ENCODE data around the gene SEPTIN1. TPM values are rescaled to one million over a fixed set of nuclear protein-coding genes. Genes with fewer than 3 reads are reported as not detected.

SEPTIN1 gene
- total and polyA plus RNA-seq, 2 of the 13 experiments (the other 11 are each of a cell fraction or from before 2014, with no cell fraction given), result 0.18 to 0.67 TPM

GRCh38 chr16:30401768-30402425, 19.5 kb upstream of the SEPTIN1 start (continued):
- TF ChIP-seq ZNF275 (CRISPR knock-in tag; IDR thresholded peaks at IDR 0.05; ENCODE audit: borderline replicate concordance) (0 out of 2 replicates have a peak, but pooled peaks have one; percentile 9), E2F5 (CRISPR knock-in tag; conservative IDR thresholded peaks at IDR 0.05) (no peak), ZNF20 (CRISPR knock-in tag; IDR thresholded peaks at IDR 0.05) (no peak), FOXO1 (CRISPR knock-in tag; IDR thresholded peaks at IDR 0.05) (peak; percentile 90), SRSF9 (IDR thresholded peaks at IDR 0.05; ENCODE audit: borderline replicate concordance, insufficient read depth, low read depth, low read length, poor library complexity, severe bottlenecking) (no peak), ZNF777 (CRISPR knock-in tag; IDR thresholded peaks at IDR 0.05) (no peak), ZNF7 (CRISPR knock-in tag; IDR thresholded peaks at IDR 0.05) (peak; percentile 26; the same call in 1 of the 2 replicates), NR2C2 (CRISPR knock-in tag; IDR thresholded peaks at IDR 0.05; ENCODE audit: borderline replicate concordance) (peak; percentile 51; the same call in 1 of the 2 replicates), ZNF12 (CRISPR knock-in tag; IDR thresholded peaks at IDR 0.05) (no peak), GZF1 (CRISPR knock-in tag; IDR thresholded peaks at IDR 0.05) (no peak), ZNF24 (IDR thresholded peaks at IDR 0.05) (peak; percentile 82; the same call in 1 of the 2 replicates), NKX3-1 (CRISPR knock-in tag; IDR thresholded peaks at IDR 0.05) (no peak), PRPF4 (IDR thresholded peaks at IDR 0.05; ENCODE audit: low read depth, low read length, poor library complexity, severe bottlenecking) (peak; percentile 71), TOE1 (CRISPR knock-in tag; IDR thresholded peaks at IDR 0.05) (peak; percentile 65; the same call in 1 of the 2 replicates), STAT5B (CRISPR knock-in tag; IDR thresholded peaks at IDR 0.05) (no peak), NCOA1 (CRISPR knock-in tag; IDR thresholded peaks at IDR 0.05) (no peak), ZBTB38 (CRISPR knock-in tag; IDR thresholded peaks at IDR 0.05) (no peak)
- TF ChIP-seq, protein P1, sequence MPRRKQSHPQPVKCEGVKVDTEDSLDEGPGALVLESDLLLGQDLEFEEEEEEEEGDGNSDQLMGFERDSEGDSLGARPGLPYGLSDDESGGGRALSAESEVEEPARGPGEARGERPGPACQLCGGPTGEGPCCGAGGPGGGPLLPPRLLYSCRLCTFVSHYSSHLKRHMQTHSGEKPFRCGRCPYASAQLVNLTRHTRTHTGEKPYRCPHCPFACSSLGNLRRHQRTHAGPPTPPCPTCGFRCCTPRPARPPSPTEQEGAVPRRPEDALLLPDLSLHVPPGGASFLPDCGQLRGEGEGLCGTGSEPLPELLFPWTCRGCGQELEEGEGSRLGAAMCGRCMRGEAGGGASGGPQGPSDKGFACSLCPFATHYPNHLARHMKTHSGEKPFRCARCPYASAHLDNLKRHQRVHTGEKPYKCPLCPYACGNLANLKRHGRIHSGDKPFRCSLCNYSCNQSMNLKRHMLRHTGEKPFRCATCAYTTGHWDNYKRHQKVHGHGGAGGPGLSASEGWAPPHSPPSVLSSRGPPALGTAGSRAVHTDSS (CRISPR knock-in tag; conservative IDR thresholded peaks at IDR 0.05), result no peak
- TF ChIP-seq, protein P2, sequence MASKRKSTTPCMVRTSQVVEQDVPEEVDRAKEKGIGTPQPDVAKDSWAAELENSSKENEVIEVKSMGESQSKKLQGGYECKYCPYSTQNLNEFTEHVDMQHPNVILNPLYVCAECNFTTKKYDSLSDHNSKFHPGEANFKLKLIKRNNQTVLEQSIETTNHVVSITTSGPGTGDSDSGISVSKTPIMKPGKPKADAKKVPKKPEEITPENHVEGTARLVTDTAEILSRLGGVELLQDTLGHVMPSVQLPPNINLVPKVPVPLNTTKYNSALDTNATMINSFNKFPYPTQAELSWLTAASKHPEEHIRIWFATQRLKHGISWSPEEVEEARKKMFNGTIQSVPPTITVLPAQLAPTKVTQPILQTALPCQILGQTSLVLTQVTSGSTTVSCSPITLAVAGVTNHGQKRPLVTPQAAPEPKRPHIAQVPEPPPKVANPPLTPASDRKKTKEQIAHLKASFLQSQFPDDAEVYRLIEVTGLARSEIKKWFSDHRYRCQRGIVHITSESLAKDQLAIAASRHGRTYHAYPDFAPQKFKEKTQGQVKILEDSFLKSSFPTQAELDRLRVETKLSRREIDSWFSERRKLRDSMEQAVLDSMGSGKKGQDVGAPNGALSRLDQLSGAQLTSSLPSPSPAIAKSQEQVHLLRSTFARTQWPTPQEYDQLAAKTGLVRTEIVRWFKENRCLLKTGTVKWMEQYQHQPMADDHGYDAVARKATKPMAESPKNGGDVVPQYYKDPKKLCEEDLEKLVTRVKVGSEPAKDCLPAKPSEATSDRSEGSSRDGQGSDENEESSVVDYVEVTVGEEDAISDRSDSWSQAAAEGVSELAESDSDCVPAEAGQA (IDR thresholded peaks at IDR 0.05; ENCODE audit: low read depth), result no peak
- TF ChIP-seq, protein P2 (CRISPR knock-in tag; IDR thresholded peaks at IDR 0.05; ENCODE audit: borderline replicate concordance), result no peak
- TF ChIP-seq, protein P3, sequence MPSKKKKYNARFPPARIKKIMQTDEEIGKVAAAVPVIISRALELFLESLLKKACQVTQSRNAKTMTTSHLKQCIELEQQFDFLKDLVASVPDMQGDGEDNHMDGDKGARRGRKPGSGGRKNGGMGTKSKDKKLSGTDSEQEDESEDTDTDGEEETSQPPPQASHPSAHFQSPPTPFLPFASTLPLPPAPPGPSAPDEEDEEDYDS (CRISPR knock-in tag; IDR thresholded peaks at IDR 0.05), result peak; percentile 82; the same call in 1 of the 2 replicates
